HepG2 (cell line): ENCODE results near the gene GOLGA3. TPM values are rescaled to one million over a fixed set of nuclear protein-coding genes. Genes with fewer than 3 reads are reported as not detected.

Experiments used
- ARID5B ChIP-seq: IDR thresholded peaks from 2 replicates; pipeline ENCODE4 v1.4.0; 2020; ENCODE audit warnings: mild to moderate bottlenecking, missing genetic modification reagents
- ARNT ChIP-seq: fragments of 450-650 bp; IDR thresholded peaks from 2 replicates; pipeline ENCODE4 v1.6.1; 2017
- ARNT2 ChIP-seq: sonication (generic); formaldehyde crosslinking; IDR thresholded peaks from 2 replicates; pipeline ENCODE4 v1.8.0; 2022; ENCODE audit warnings: mild to moderate bottlenecking, low read depth, missing genetic modification reagents, moderate library complexity
- BCL6 ChIP-seq: IDR thresholded peaks from 2 replicates; pipeline ENCODE4 v1.6.1; 2016; ENCODE audit warnings: missing genetic modification reagents, missing compliant biosample characterization
- EED ChIP-seq: sonication (generic); formaldehyde crosslinking; IDR thresholded peaks from 2 replicates; pipeline ENCODE4 v1.5.0; 2020; ENCODE audit warnings: mild to moderate bottlenecking, missing genetic modification reagents
- FOXK2 ChIP-seq: fragments of 450-650 bp; IDR thresholded peaks from 2 replicates; pipeline ENCODE4 v1.6.1; 2016
- ISL2 ChIP-seq: sonication (generic); formaldehyde crosslinking; IDR thresholded peaks from 2 replicates; pipeline ENCODE4 v1.5.0; 2020; ENCODE audit warnings: missing genetic modification reagents
- KLF15 ChIP-seq: sonication (generic); formaldehyde crosslinking; IDR thresholded peaks from 2 replicates; pipeline ENCODE4 v1.8.1; 2023; ENCODE audit warnings: borderline replicate concordance, mild to moderate bottlenecking, inconsistent platforms, missing genetic modification reagents, mixed read lengths
- NFKBIZ ChIP-seq: IDR thresholded peaks from 2 replicates; pipeline ENCODE4 v1.6.1; 2018; ENCODE audit warnings: missing genetic modification reagents, missing compliant biosample characterization
- PBX3 ChIP-seq: sonication (generic); formaldehyde crosslinking; IDR thresholded peaks from 2 replicates; pipeline ENCODE4 v1.8.1; 2023; ENCODE audit warnings: missing genetic modification reagents, inconsistent platforms, borderline replicate concordance
- POGZ ChIP-seq: sonication (generic); formaldehyde crosslinking; IDR thresholded peaks from 2 replicates; pipeline ENCODE4 v1.4.0; 2020; ENCODE audit warnings: mild to moderate bottlenecking, missing genetic modification reagents
- SALL1 ChIP-seq: sonication (generic); formaldehyde crosslinking; IDR thresholded peaks from 2 replicates; pipeline ENCODE4 v1.8.0; 2022; ENCODE audit warnings: mild to moderate bottlenecking, missing genetic modification reagents
- SOX5 ChIP-seq: IDR thresholded peaks from 2 replicates; pipeline ENCODE4 v1.6.1; 2016; ENCODE audit warnings: borderline replicate concordance
- U2AF1 ChIP-seq: fragments of 200-400 bp; formaldehyde crosslinking; optimal IDR thresholded peaks from 2 replicates; pipeline ENCODE3; 2017; ENCODE audit warnings: mild to moderate bottlenecking, low read depth, low read length
- ZBTB25 ChIP-seq: IDR thresholded peaks from 2 replicates; pipeline ENCODE4 v1.6.1; 2018; ENCODE audit warnings: missing genetic modification reagents
- ZC3H4 ChIP-seq: sonication (generic); formaldehyde crosslinking; IDR thresholded peaks from 2 replicates; pipeline ENCODE4 v1.4.0; 2020; ENCODE audit warnings: missing genetic modification reagents, borderline replicate concordance
- ZEB1 ChIP-seq: IDR thresholded peaks from 2 replicates; pipeline ENCODE4 v1.6.1; 2012; ENCODE audit warnings: mild to moderate bottlenecking, low read depth, inconsistent platforms; ENCODE audit not compliant: insufficient replicate concordance
- ZMYM4 ChIP-seq: sonication (generic); formaldehyde crosslinking; IDR thresholded peaks from 2 replicates; pipeline ENCODE4 v1.8.1; 2023; ENCODE audit warnings: mild to moderate bottlenecking, missing genetic modification reagents
- ZNF207 ChIP-seq: fragments of 450-650 bp; IDR thresholded peaks from 2 replicates; pipeline ENCODE4 v1.6.1; 2016; ENCODE audit warnings: antibody characterized with exemption, borderline replicate concordance
- ZNF33B ChIP-seq: sonication (generic); formaldehyde crosslinking; IDR thresholded peaks from 2 replicates; pipeline ENCODE4 v1.5.1; 2020; ENCODE audit warnings: mild to moderate bottlenecking, missing genetic modification reagents
- ZNF431 ChIP-seq: sonication (generic); formaldehyde crosslinking; IDR thresholded peaks from 2 replicates; pipeline ENCODE4 v1.9.0; 2022; ENCODE audit warnings: missing genetic modification reagents, low read depth, mild to moderate bottlenecking, borderline replicate concordance
- ZNF737 ChIP-seq: sonication (generic); formaldehyde crosslinking; IDR thresholded peaks from 2 replicates; pipeline ENCODE4 v1.5.0; 2020; ENCODE audit warnings: missing genetic modification reagents, mild to moderate bottlenecking, borderline replicate concordance
- ZNF775 ChIP-seq: sonication (generic); formaldehyde crosslinking; IDR thresholded peaks from 2 replicates; pipeline ENCODE4 v1.4.0; 2020; ENCODE audit warnings: missing genetic modification reagents, mild to moderate bottlenecking, moderate library complexity, borderline replicate concordance
- ZNF777 ChIP-seq: sonication (generic); formaldehyde crosslinking; IDR thresholded peaks from 2 replicates; pipeline ENCODE4 v1.4.0; 2020; ENCODE audit warnings: missing genetic modification reagents
- polyA plus RNA-seq, 8 experiments: library from polyadenylated mRNA; depleted of rRNA in 3 of 8; stranded (reverse) in 7 of 8; unstranded in 1 of 8; fragments of >200 nt; fragmentation: Illumina TruSeq in 4 of 8; extraction: Trizol in 4 of 8; gene quantifications; 2 replicates each; pipeline versions ENCODE4 v1.2.1 to v1.2.3, GENCODE V29; 2011 to 2016; ENCODE audit warnings: low read depth in 4 of 8, missing spikeins in 1 of 8, mixed read lengths in 1 of 8; ENCODE audit not compliant: insufficient read depth in 1 of 8
- total RNA-seq, 5 experiments: library from RNA; depleted of rRNA; stranded (reverse); fragments of >200 nt; fragmentation: Illumina TruSeq; extraction: Trizol; gene quantifications; 2 replicates each; pipeline ENCODE4 v1.2.3, GENCODE V29; 2016; ENCODE audit warnings: low read depth in 1 of 5

GOLGA3 gene
- total and polyA plus RNA-seq, 2 of the 13 experiments (the other 11 are each of a cell fraction or from before 2014, with no cell fraction given) = 22.0 to 43.0 TPM

GRCh38 chr12:132828706-132829534 lies at the start of gene GOLGA3 (continued):
- TF ChIP-seq ZNF207 (no peak), ZEB1 (no peak), ISL2 (CRISPR knock-in tag) (peak; percentile 73), FOXK2 (no peak), ZNF33B (CRISPR knock-in tag) (no peak), U2AF1 (no peak), POGZ (CRISPR knock-in tag) (peak; percentile 68), ARNT2 (CRISPR knock-in tag) (no peak), ZNF431 (CRISPR knock-in tag) (peak; percentile 41; the same call in 1 of the 2 replicates), KLF15 (CRISPR knock-in tag) (peak; percentile 80), SOX5 (peak; percentile 14; the same call in 1 of the 2 replicates), ZC3H4 (CRISPR knock-in tag) (no peak), ZBTB25 (peak; percentile 93), ZNF777 (CRISPR knock-in tag) (peak; percentile 91), EED (no peak), NFKBIZ (no peak), ZNF775 (CRISPR knock-in tag) (no peak), BCL6 (CRISPR knock-in tag) (no peak), ARID5B (no peak), ZNF737 (CRISPR knock-in tag) (no peak), ZMYM4 (peak; percentile 10; the same call in 1 of the 2 replicates), ARNT (no peak), SALL1 (peak; percentile 49), PBX3 (CRISPR knock-in tag) (no peak)
